Kidney tubule cell (primary cell): ENCODE data around the gene MARVELD2.
A peak's percentile ranks its signal among the peaks of the same experiment; 100 is the strongest.

Experiments
- DNase-seq: peaks from one replicate; pipeline ENCODE4 v3.0.0-alpha.2; 2018; ENCODE audit warnings: low spot score

Gene MARVELD2

GRCh38 chr5:69492923-69493395 lies 78.0 kb downstream of the MARVELD2 start:
- no peak for DNase-seq

GRCh38 chr5:69493396-69494133 lies 78.6 kb downstream of the MARVELD2 start:
- DNase-seq = peak; percentile 77
